ENCODE data around the gene POLR2H. TPM values are rescaled to one million over a fixed set of nuclear protein-coding genes. Genes with fewer than 3 reads are reported as not detected.
A peak's percentile ranks its signal among the peaks of the same experiment; 100 is the strongest.

POLR2H gene
- polyA plus RNA-seq, 1 donor from 2014 or later, result 40.8 TPM

GRCh38 chr3:184366619-184367289, 5.2 kb downstream of the POLR2H start:
- H3K27me3 Mint-ChIP-seq, result no peaks in the 10 kb centered on the region

GRCh38 chr3:184368116-184368515, 6.6 kb downstream of the POLR2H start:
- H3K36me3 Mint-ChIP-seq, result peaks cover 5% of the 10 kb centered on the region
- no peak overlapping the region for H3K27ac Mint-ChIP-seq
- peaks cover 8 to 14% (median 8%) of the 10 kb centered on the region in 3 donors for H3K4me1 Mint-ChIP-seq
- no peaks in the 10 kb centered on the region for H3K9me3 Mint-ChIP-seq
- no peaks in the 10 kb centered on the region for H3K27me3 Mint-ChIP-seq
- H3K4me3 Mint-ChIP-seq, result peak overlapping the region in 1 of 4 donors; percentile 0

More at GRCh38 chr3:184366619-184367289, 5.2 kb downstream of the POLR2H start:
- Mint-ChIP-seq H3K27ac (no peak overlapping the region), H3K4me3 (no peak overlapping the region), H3K36me3 (peaks cover 5% of the 10 kb centered on the region), H3K9me3 (no peaks in the 10 kb centered on the region), H3K4me1 (peaks cover 8 to 15% (median 11%) of the 10 kb centered on the region in 3 donors)

- Mint-ChIP-seq H3K4me1 (peaks cover 5 to 10% (median 8%) of the 10 kb centered on the region in 3 donors), H3K9me3 (no peaks in the 10 kb centered on the region), H3K36me3 (peaks cover 5% of the 10 kb centered on the region), H3K4me3 (peak overlapping the region in 1 of 4 donors; percentile 20), H3K27ac (peak overlapping the region in 1 of 3 donors; percentile 9), H3K27me3 (no peaks in the 10 kb centered on the region)
Observed at GRCh38 chr3:184368586-184369183, 7.2 kb downstream of the POLR2H start.

DNA sequence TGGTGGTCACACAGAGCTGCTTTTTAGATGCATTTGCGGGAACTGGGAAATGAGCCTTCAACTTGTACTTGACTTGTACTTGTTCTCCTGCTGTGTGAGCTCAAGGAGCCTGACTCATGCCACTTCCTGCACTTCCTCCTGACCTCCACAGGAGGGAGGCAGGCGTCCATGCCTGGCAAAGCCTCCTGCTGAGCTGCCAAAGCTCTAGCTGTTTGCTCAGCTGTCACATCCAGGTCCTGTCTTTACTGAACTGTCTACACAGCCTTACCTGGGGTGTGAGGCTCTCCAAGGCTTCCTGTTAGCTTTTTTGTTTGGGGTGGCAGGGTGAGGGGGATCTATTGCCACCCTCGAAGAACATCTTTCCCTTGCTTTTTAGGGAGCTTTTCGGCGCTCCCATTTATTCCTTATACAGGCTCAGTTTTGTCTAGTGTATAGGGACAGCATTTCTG, 10.1 kb downstream of the POLR2H start:
- H3K4me3 Mint-ChIP-seq, result peak overlapping the region in 1 of 4 donors; percentile 7
- no peaks in the 10 kb centered on the region for H3K4me1 Mint-ChIP-seq

GRCh38 chr3:184372296-184372821, 10.8 kb downstream of the POLR2H start:
- Mint-ChIP-seq H3K36me3 (peaks cover 7% of the 10 kb centered on the region), H3K27me3 (peaks cover 7% of the 10 kb centered on the region), H3K4me3 (no peak overlapping the region), H3K9me3 (no peaks in the 10 kb centered on the region), H3K27ac (peak overlapping the region in 1 of 3 donors; percentile 61), H3K4me1 (no peaks in the 10 kb centered on the region)

More for the DNA sequence above, 10.1 kb downstream of the POLR2H start:
- no peaks in the 10 kb centered on the region for H3K9me3 Mint-ChIP-seq
- H3K36me3 Mint-ChIP-seq, result peaks cover 7% of the 10 kb centered on the region
- no peak overlapping the region for H3K27ac Mint-ChIP-seq
- peaks cover 7% of the 10 kb centered on the region for H3K27me3 Mint-ChIP-seq

DNA sequence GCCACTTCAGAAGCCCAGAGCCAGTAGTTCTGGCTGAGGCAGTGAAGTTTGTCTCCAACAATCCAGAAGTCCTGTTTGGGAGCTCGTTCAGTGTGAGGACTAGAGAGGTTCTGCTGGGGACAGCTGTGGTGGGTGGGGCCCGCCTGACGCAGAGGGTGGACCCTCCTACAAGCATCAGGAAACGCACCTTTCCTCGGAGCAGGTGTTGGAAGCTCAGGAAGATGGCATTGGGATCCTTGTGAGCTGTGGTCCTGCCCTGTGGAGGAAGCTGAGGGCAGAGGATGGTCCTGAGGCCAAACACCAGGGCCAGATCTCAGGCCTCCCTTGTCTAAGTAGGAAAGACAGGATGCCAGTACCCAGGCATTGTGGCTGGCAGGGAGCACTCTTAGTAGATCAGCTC, 11.4 kb downstream of the POLR2H start:
- no peak overlapping the region for H3K27ac Mint-ChIP-seq

DNA sequence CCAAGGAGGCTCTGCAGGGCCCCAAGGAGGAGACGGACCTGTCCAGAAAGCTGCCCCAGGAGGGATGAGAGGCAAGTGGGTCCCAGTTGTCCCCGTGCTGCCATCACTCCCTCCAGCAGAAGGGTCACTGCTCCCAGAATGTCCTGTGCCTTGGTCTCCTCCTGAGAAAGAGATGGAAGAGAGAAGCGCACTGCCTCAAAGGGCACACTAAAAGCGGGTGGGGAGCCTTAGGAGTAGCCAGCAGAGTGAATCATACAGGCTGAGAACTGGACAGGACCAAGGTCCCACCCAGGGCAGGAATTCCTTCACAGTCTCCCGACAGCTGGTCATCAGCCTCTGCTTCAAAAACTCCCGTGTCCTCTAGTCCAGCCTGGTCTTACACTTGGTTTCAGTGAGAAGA, 11.9 kb downstream of the POLR2H start:
- H3K4me3 Mint-ChIP-seq, result no peak overlapping the region

More for the DNA sequence above, 11.4 kb downstream of the POLR2H start:
- Mint-ChIP-seq H3K36me3 (peaks cover 7% of the 10 kb centered on the region), H3K4me3 (no peak overlapping the region), H3K27me3 (peaks cover 11% of the 10 kb centered on the region), H3K4me1 (no peaks in the 10 kb centered on the region), H3K9me3 (no peaks in the 10 kb centered on the region)

DNA sequence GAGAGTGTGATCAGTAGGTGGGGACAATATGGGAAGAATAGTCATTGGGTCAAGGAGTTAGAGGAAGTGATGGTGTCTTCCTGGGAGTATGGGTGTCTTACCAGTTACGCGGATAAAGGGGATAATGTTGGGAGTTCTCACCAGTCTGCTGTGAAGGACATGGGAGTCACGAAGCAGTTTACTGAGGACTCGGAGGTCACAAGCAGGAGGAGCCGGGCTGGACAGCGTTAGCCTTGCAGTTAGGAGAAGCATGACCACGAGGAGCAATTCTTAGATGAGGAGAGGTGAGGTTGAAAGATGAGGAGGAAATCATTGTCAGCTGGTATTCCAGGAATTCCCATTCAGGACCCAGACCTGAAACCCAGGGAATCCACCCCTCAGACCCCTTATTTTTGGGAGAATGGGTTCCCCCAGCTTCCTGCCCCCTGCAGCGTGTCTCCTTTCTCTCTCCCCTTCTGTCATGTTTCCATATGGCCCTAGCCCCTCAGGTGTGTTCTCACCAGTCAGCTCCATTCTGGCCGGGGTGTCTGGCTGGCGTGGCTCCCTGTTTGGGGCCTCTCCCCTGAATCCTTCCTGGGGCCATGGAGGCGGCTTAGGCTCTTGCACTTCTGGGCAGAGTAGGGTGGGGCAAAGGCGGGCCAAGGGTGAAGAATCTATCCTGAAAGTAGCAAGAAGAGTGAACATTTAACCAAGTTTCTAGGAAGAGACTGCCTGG, 14.4 kb downstream of the POLR2H start:
- no peaks in the 10 kb centered on the region for H3K9me3 Mint-ChIP-seq

More for the DNA sequence above, 11.9 kb downstream of the POLR2H start:
- Mint-ChIP-seq H3K9me3 (no peaks in the 10 kb centered on the region), H3K36me3 (peaks cover 4% of the 10 kb centered on the region), H3K27me3 (peaks cover 16% of the 10 kb centered on the region), H3K4me1 (no peaks in the 10 kb centered on the region), H3K27ac (no peak overlapping the region)

GRCh38 chr3:184377374-184377773, 15.9 kb downstream of the POLR2H start:
- Mint-ChIP-seq H3K27me3 (peaks cover 37% of the 10 kb centered on the region), H3K36me3 (peaks cover 4% of the 10 kb centered on the region), H3K9me3 (no peaks in the 10 kb centered on the region), H3K27ac (no peak overlapping the region), H3K4me1 (peaks cover 0 to 8% (median 3%) of the 10 kb centered on the region in 3 donors), H3K4me3 (no peak overlapping the region)

More for the DNA sequence above, 14.4 kb downstream of the POLR2H start:
- peaks cover 28% of the 10 kb centered on the region for H3K27me3 Mint-ChIP-seq
- H3K36me3 Mint-ChIP-seq, result peaks cover 4% of the 10 kb centered on the region
- H3K4me1 Mint-ChIP-seq, result peaks cover 0 to 5% (median 1%) of the 10 kb centered on the region in 3 donors
- H3K27ac Mint-ChIP-seq, result peak overlapping the region in 1 of 3 donors; percentile 6
- H3K4me3 Mint-ChIP-seq, result no peak overlapping the region

GRCh38 chr3:184377882-184378445, 16.5 kb downstream of the POLR2H start, which contains the start of gene THPO:
TSS of gene THPO (minus strand) at chr3:184378207. CDS start at chr3:184376259, 1,948 bp downstream.
- Mint-ChIP-seq H3K4me1 (peaks cover 0 to 8% (median 3%) of the 10 kb centered on the region in 3 donors), H3K27me3 (peaks cover 43% of the 10 kb centered on the region), H3K27ac (peak within 1 kb of the TSS in 1 of 3 donors; percentile 73), H3K36me3 (peaks cover 4% of the 10 kb centered on the region), H3K9me3 (no peaks in the 10 kb centered on the region), H3K4me3 (peak within 1 kb of the TSS in 3 of 4 donors; percentile 24 to 91 (median 58))

DNA sequence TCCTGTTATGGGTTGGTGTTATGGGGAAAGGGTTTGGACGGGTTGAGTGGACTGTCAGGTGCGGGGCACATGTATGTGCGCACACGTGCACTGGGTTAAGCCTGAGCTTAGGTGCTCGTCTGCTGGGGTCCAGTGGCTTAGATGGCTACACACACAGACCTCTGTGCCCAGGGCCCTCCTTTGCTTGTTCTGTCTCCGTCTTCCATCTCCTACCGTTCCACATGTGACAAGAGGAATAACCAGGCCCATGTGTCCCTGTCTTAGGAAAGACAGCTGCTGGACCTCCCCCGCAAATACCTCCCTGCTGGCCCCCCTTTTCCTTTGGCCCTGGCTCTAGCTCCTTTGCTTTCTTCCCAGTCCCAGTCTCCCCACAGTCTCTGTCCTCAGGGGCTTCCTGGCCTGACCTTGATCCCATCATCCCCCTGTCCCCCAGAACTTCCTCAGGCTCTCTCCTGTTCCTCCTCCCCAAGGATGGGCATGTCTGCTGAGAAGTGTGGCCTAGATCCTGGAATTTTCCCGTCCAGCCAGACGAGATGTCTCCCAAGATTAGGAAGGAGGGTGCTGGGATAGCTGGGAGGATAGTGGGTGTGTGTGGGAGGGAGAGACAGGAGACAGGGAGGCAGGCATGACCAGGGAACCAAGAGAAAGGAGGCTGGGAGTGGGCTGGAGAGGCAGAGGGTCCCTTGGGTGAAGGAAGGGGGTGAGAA, 17.3 kb downstream of the POLR2H start:
- Mint-ChIP-seq H3K36me3 (peaks cover 4% of the 10 kb centered on the region), H3K27me3 (peaks cover 45% of the 10 kb centered on the region), H3K4me3 (peak overlapping the region in 3 of 4 donors; percentile 24 to 91 (median 58)), H3K9me3 (no peaks in the 10 kb centered on the region), H3K4me1 (peaks cover 0 to 8% (median 3%) of the 10 kb centered on the region in 3 donors), H3K27ac (peak overlapping the region in 1 of 3 donors; percentile 73)

DNA sequence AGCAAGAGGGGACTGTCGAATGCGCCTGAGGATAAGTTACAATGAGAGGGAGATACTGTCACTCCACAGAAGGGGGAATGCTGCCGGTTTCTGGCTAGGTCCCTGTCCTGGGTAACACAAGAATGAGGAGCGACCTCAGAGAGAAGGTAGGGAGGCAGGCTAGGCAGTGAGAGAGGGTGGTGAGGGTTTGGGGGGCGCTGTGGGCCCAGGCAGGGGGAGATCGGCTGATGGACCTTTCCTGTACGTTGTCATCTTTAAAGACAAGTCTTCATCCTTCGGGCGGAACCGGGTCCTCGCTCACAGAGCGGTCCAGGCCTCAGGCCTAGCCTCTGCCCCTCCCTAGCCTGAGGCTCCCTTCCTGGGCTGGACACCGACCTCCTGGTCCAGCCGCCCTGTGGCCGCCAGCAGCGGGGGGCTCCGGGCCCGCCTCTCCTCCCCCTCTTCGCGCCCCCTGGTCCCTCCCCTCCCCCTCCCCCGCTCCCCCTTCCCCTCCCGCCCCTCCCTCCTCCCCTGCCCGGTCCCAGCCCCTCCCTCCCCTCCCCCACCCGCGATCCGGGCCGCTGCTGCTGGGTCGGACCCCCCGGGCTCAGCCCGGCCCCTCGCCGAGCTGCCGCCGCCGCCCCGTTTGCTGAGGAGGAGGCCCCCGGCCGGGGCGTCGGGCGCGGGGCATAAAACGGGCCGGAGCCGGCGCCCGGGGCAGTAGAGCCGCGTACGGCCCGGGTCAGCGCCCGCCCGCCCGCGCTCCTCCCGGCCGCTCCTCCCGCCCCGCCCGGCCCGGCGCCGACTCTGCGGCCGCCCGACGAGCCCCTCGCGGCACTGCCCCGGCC, 18.1 kb downstream of the POLR2H start, which contains the start of gene CHRD:
TSS of gene CHRD (plus strand) at position 697 of the 827 bp plus-strand sequence. CDS start 265 bp downstream, outside the sequence.
- Mint-ChIP-seq H3K27me3 (peaks cover 49% of the 10 kb centered on the region), H3K4me3 (peak within 1 kb of the TSS; percentile 39 to 91 (median 77)), H3K27ac (no peak within 1 kb of the TSS), H3K36me3 (peaks cover 4% of the 10 kb centered on the region), H3K4me1 (peaks cover 0 to 8% (median 3%) of the 10 kb centered on the region in 3 donors), H3K9me3 (no peaks in the 10 kb centered on the region)

DNA sequence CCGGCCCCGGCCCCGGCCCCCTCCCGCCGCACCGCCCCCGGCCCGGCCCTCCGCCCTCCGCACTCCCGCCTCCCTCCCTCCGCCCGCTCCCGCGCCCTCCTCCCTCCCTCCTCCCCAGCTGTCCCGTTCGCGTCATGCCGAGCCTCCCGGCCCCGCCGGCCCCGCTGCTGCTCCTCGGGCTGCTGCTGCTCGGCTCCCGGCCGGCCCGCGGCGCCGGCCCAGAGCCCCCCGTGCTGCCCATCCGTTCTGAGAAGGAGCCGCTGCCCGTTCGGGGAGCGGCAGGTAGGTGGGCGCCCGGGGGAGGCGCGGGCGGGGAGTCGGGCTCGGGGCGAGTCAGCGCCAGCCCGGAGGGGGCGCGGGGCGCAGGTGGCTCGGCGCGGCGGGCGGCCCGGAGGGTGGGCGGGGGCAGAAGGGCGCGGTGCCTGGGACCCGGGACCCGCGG, 18.7 kb downstream of the POLR2H start:
- H3K9me3 Mint-ChIP-seq, result no peaks in the 10 kb centered on the region
- H3K4me3 Mint-ChIP-seq, result no peak overlapping the region
- H3K27me3 Mint-ChIP-seq, result peaks cover 51% of the 10 kb centered on the region
- no peak overlapping the region for H3K27ac Mint-ChIP-seq
- peaks cover 2% of the 10 kb centered on the region for H3K36me3 Mint-ChIP-seq
- H3K4me1 Mint-ChIP-seq, result peaks cover 0 to 8% (median 3%) of the 10 kb centered on the region in 3 donors
